ENCODE measurements around the gene ZNF892. TPM values are rescaled to one million over a fixed set of nuclear protein-coding genes. Genes with fewer than 3 reads are reported as not detected.
A peak's percentile ranks its signal among the peaks of the same experiment; 100 is the strongest.
"Not testable (repeated sequence)": the region's sequence is repeated elsewhere in the genome, so short reads cannot be mapped to it uniquely, and the experiment has no call there.

ZNF892 gene
- total and polyA plus RNA-seq, 4 donors, result 0.17 to 2.2 (median 1.3) TPM; not detected in 1

DNA sequence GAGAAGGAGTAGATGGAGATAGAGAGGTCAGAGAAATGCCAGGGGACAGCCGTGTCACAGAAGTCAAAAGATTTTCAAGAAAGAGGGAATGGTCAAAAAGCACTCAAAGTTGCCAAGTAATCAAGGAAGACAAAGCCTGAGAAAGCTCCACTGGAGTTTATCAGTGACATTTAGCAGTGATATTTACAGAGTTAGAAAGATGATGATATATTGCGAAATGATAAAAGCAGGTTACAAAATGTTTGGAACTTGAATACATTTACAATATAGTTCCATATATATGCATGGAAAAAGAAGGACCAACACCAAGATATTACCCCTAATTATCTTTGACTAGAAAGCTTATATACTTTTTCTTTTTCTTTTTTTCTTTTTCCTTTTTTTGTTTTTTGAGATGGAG lies 21.3 kb upstream of the ZNF892 start:
- no peak for TF ChIP-seq YY1 (IDR thresholded peaks at IDR 0.05)
- no peak for TF ChIP-seq RXRA (IDR thresholded peaks at IDR 0.05)
- no peak for TF ChIP-seq HNF4G (IDR thresholded peaks at IDR 0.05)
- TF ChIP-seq, protein P1, sequence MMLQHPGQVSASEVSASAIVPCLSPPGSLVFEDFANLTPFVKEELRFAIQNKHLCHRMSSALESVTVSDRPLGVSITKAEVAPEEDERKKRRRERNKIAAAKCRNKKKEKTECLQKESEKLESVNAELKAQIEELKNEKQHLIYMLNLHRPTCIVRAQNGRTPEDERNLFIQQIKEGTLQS (IDR thresholded peaks at IDR 0.05), result no peak
- TF ChIP-seq JUND (IDR thresholded peaks at IDR 0.05), result no peak
- no peak for TF ChIP-seq FOXA1 (IDR thresholded peaks at IDR 0.05)
- TF ChIP-seq, protein P2, sequence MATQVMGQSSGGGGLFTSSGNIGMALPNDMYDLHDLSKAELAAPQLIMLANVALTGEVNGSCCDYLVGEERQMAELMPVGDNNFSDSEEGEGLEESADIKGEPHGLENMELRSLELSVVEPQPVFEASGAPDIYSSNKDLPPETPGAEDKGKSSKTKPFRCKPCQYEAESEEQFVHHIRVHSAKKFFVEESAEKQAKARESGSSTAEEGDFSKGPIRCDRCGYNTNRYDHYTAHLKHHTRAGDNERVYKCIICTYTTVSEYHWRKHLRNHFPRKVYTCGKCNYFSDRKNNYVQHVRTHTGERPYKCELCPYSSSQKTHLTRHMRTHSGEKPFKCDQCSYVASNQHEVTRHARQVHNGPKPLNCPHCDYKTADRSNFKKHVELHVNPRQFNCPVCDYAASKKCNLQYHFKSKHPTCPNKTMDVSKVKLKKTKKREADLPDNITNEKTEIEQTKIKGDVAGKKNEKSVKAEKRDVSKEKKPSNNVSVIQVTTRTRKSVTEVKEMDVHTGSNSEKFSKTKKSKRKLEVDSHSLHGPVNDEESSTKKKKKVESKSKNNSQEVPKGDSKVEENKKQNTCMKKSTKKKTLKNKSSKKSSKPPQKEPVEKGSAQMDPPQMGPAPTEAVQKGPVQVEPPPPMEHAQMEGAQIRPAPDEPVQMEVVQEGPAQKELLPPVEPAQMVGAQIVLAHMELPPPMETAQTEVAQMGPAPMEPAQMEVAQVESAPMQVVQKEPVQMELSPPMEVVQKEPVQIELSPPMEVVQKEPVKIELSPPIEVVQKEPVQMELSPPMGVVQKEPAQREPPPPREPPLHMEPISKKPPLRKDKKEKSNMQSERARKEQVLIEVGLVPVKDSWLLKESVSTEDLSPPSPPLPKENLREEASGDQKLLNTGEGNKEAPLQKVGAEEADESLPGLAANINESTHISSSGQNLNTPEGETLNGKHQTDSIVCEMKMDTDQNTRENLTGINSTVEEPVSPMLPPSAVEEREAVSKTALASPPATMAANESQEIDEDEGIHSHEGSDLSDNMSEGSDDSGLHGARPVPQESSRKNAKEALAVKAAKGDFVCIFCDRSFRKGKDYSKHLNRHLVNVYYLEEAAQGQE (IDR thresholded peaks at IDR 0.05), result no peak
- TF ChIP-seq TAF1 (conservative IDR thresholded peaks at IDR 0.05), result no peak
- DNase-seq (ENCODE audit: low spot score), result no peak
- H3K9ac ChIP-seq (ENCODE audit: low read depth in 1 of 2, low read length in 2 of 2), result no peak overlapping the region
- H3K9me3 ChIP-seq (ENCODE audit: control insufficient read depth in 4 of 4, low read length in 3 of 4), result peaks cover 5 to 15% (median 14%) of the 10 kb centered on the region in 4 donors
- WGBS, result 81% methylated on average over 2 of the region's 2 CpGs
- no peak overlapping the region for H3K4me3 ChIP-seq (ENCODE audit: low read depth in 1 of 3, low read length in 3 of 3)
- H3K4me1 ChIP-seq (ENCODE audit: control insufficient read depth in 4 of 4, insufficient read depth in 4 of 4, low read length in 3 of 4), result no peaks in the 10 kb centered on the region
- no peaks in the 10 kb centered on the region for H3K27me3 ChIP-seq (ENCODE audit: control insufficient read depth in 4 of 4, insufficient read depth in 4 of 4, low read length in 3 of 4)
- H3K27ac ChIP-seq (ENCODE audit: low read depth in 1 of 2, low read length in 2 of 2), result no peak overlapping the region
- peaks cover 2 to 22% (median 19%) of the 10 kb centered on the region in 4 donors for H3K36me3 ChIP-seq (ENCODE audit: control insufficient read depth in 4 of 4, insufficient read depth in 3 of 4, low read depth in 1 of 4, low read length in 3 of 4)

DNA sequence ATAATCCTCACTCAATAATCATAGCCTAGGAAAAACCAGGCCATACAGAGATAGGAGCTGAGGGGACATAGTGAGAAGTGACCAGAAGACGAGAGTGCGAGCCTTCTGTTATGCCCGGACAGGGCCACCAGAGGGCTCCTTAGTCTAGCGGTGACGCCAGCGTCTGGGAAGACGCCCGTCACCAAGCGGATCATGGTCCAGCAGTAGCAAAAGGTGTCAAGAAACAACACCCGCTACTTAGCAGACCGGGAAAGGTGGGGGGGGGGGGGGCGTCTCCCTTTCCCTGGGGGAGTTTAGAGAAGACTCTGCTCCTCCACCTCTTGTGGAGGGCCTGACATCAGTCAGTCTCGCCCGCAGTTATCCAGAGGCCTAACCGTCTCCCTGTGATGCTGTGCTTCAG lies 14.4 kb upstream of the ZNF892 start:
- H3K9ac ChIP-seq (ENCODE audit: low read depth in 1 of 2, low read length in 2 of 2); H3K4me3 ChIP-seq (ENCODE audit: low read depth in 1 of 3, low read length in 3 of 3); H3K4me1 ChIP-seq (ENCODE audit: control insufficient read depth in 4 of 4, insufficient read depth in 4 of 4, low read length in 3 of 4); H3K9me3 ChIP-seq (ENCODE audit: control insufficient read depth in 4 of 4, low read length in 3 of 4); H3K27me3 ChIP-seq (ENCODE audit: control insufficient read depth in 4 of 4, insufficient read depth in 4 of 4, low read length in 3 of 4); H3K36me3 ChIP-seq (ENCODE audit: control insufficient read depth in 4 of 4, insufficient read depth in 3 of 4, low read depth in 1 of 4, low read length in 3 of 4); H3K27ac ChIP-seq (ENCODE audit: low read depth in 1 of 2, low read length in 2 of 2): not testable (repeated sequence)
- peak; percentile 54 to 72 for TF ChIP-seq RAD21 (IDR thresholded peaks at IDR 0.05)
- peak; percentile 45 for TF ChIP-seq CTCF (IDR thresholded peaks at IDR 0.05; ENCODE audit: low read depth, low read length, missing input control)
- 22% methylated on average over 15 of the region's 15 CpGs for WGBS
- peak; percentile 43 for DNase-seq (ENCODE audit: low spot score)

GRCh38 chr2:95203911-95204310 lies 3.4 kb upstream of the ZNF892 start:
- H3K4me3 ChIP-seq (ENCODE audit: low read depth in 1 of 3, low read length in 3 of 3), result no peak overlapping the region
- no peak overlapping the region for H3K9ac ChIP-seq (ENCODE audit: low read depth in 1 of 2, low read length in 2 of 2)
- H3K4me1 ChIP-seq (ENCODE audit: control insufficient read depth in 4 of 4, insufficient read depth in 4 of 4, low read length in 3 of 4), result peaks cover 2 to 10% (median 4%) of the 10 kb centered on the region in 4 donors
- no peak for DNase-seq (ENCODE audit: low spot score)
- no peaks in the 10 kb centered on the region for H3K27me3 ChIP-seq (ENCODE audit: control insufficient read depth in 4 of 4, insufficient read depth in 4 of 4, low read length in 3 of 4)
- WGBS, result 82% methylated on average over 4 of the region's 4 CpGs
- no peaks in the 10 kb centered on the region for H3K36me3 ChIP-seq (ENCODE audit: control insufficient read depth in 4 of 4, insufficient read depth in 3 of 4, low read depth in 1 of 4, low read length in 3 of 4)
- H3K27ac ChIP-seq (ENCODE audit: low read depth in 1 of 2, low read length in 2 of 2), result no peak overlapping the region
- peaks cover 0 to 8% (median under 1%) of the 10 kb centered on the region in 4 donors for H3K9me3 ChIP-seq (ENCODE audit: control insufficient read depth in 4 of 4, low read length in 3 of 4)
- TF ChIP-seq YY1 (IDR thresholded peaks at IDR 0.05), result no peak
- TF ChIP-seq CTCF (IDR thresholded peaks at IDR 0.05; ENCODE audit: low read depth, low read length, missing input control), result no peak
- no peak for TF ChIP-seq ZBTB33 (IDR thresholded peaks at IDR 0.05)
- TF ChIP-seq FOXA1 (IDR thresholded peaks at IDR 0.05), result no peak
- TF ChIP-seq HNF4G (IDR thresholded peaks at IDR 0.05), result no peak
- no peak for TF ChIP-seq GABPA (IDR thresholded peaks at IDR 0.05 in 1 of 2, conservative IDR thresholded peaks at IDR 0.05 in 1 of 2)
- no peak for TF ChIP-seq HNF4A (conservative IDR thresholded peaks at IDR 0.05)
- TF ChIP-seq NR2F2 (IDR thresholded peaks at IDR 0.05), result no peak
- TF ChIP-seq RXRA (IDR thresholded peaks at IDR 0.05), result no peak
- TF ChIP-seq JUND (IDR thresholded peaks at IDR 0.05), result no peak

All from liver (tissue), 9 donors.